H9 (cell line): ENCODE results near the gene SAT2. TPM values are rescaled to one million over a fixed set of nuclear protein-coding genes. Genes with fewer than 3 reads are reported as not detected.

Experiments
- DNase-seq: peaks from one replicate; pipeline ENCODE4 v3.0.0-alpha.2; 2017
- H2AFZ ChIP-seq: one replicate; pipeline ENCODE4 v1.6.1; 2013; ENCODE audit warnings: mild to moderate bottlenecking, low read length, control low read depth, moderate library complexity
- H2AK5ac ChIP-seq: 2 replicates; pipeline ENCODE4 v1.6.1; 2013; ENCODE audit warnings: low read length, control low read depth, mixed read lengths; ENCODE audit not compliant: insufficient read length
- H2BK120ac ChIP-seq: one replicate; pipeline ENCODE4 v1.6.1; 2013; ENCODE audit warnings: low read depth, mild to moderate bottlenecking, low read length, control low read depth, inconsistent platforms; ENCODE audit not compliant: poor library complexity, severe bottlenecking
- H2BK12ac ChIP-seq: 2 replicates; pipeline ENCODE4 v1.6.1; 2013; ENCODE audit warnings: low read length, control low read depth, mixed read lengths, low read depth; ENCODE audit not compliant: insufficient read length
- H2BK15ac ChIP-seq: 2 replicates; pipeline ENCODE4 v1.6.1; 2013; ENCODE audit warnings: low read depth, low read length, control low read depth
- H2BK20ac ChIP-seq: one replicate; pipeline ENCODE4 v1.6.1; 2013; ENCODE audit warnings: low read depth, mild to moderate bottlenecking, low read length, control low read depth, inconsistent platforms; ENCODE audit not compliant: poor library complexity, severe bottlenecking
- H2BK5ac ChIP-seq: 2 replicates; pipeline ENCODE4 v1.6.1; 2013; ENCODE audit warnings: low read length, control low read depth, mixed read lengths; ENCODE audit not compliant: insufficient read length
- H3K14ac ChIP-seq: 2 replicates; pipeline ENCODE4 v1.6.1; 2013; ENCODE audit warnings: low read length, control low read depth; ENCODE audit not compliant: insufficient read depth
- H3K18ac ChIP-seq: 2 replicates; pipeline ENCODE4 v1.6.1; 2013; ENCODE audit warnings: low read depth, mild to moderate bottlenecking, mixed read lengths, low read length, control low read depth; ENCODE audit not compliant: insufficient read length
- H3K23ac ChIP-seq: 2 replicates; pipeline ENCODE4 v1.6.1; 2013; ENCODE audit warnings: low read length, control low read depth, mixed read lengths, low read depth; ENCODE audit not compliant: insufficient read length
- H3K23me2 ChIP-seq: 2 replicates; pipeline ENCODE4 v1.6.1; 2013; ENCODE audit warnings: low read depth, mild to moderate bottlenecking, mixed read lengths, low read length, control low read depth; ENCODE audit not compliant: insufficient read length, poor library complexity, severe bottlenecking
- H3K27ac ChIP-seq: 2 replicates; pipeline ENCODE4 v1.5.1; 2013; ENCODE audit warnings: low read length, control low read depth, mixed read lengths, low read depth; ENCODE audit not compliant: insufficient read length
- H3K27me3 ChIP-seq: 2 replicates; pipeline ENCODE4 v1.6.1; 2013; ENCODE audit warnings: low read length, control low read depth, inconsistent platforms; ENCODE audit not compliant: insufficient read depth
- H3K4ac ChIP-seq: 2 replicates; pipeline ENCODE4 v1.6.1; 2013; ENCODE audit warnings: low read depth, mild to moderate bottlenecking, control low read depth, inconsistent platforms, low read length, moderate library complexity
- H3K4me1 ChIP-seq: 2 replicates; pipeline ENCODE4 v1.6.1; 2013; ENCODE audit warnings: low read length, control low read depth, inconsistent platforms; ENCODE audit not compliant: insufficient read depth
- H3K4me2 ChIP-seq: 2 replicates; pipeline ENCODE4 v1.6.1; 2013; ENCODE audit warnings: low read length, control low read depth, mixed read lengths; ENCODE audit not compliant: insufficient read length, insufficient read depth
- H3K56ac ChIP-seq: 2 replicates; pipeline ENCODE4 v1.6.1; 2013; ENCODE audit warnings: low read depth, mild to moderate bottlenecking, mixed read lengths, low read length, control low read depth; ENCODE audit not compliant: insufficient read length
- H3K79me1 ChIP-seq: 2 replicates; pipeline ENCODE4 v1.6.1; 2013; ENCODE audit warnings: low read depth, mild to moderate bottlenecking, moderate library complexity, low read length, control low read depth, inconsistent platforms; ENCODE audit not compliant: insufficient read depth, poor library complexity, severe bottlenecking
- H3K79me2 ChIP-seq: 2 replicates; pipeline ENCODE4 v1.6.1; 2013; ENCODE audit warnings: low read length, control low read depth, inconsistent platforms; ENCODE audit not compliant: insufficient read depth
- H3K9ac ChIP-seq: 2 replicates; pipeline ENCODE4 v1.6.1; 2013; ENCODE audit warnings: low read length, control low read depth, mixed read lengths; ENCODE audit not compliant: insufficient read length; ENCODE audit errors: extremely low read depth
- H3K9me3 ChIP-seq: one replicate; pipeline ENCODE4 v1.6.1; 2013; ENCODE audit warnings: low read depth, low read length, inconsistent platforms; ENCODE audit not compliant: control insufficient read depth
- H3T11ph ChIP-seq: one replicate; pipeline ENCODE4 v1.6.1; 2013; ENCODE audit warnings: mild to moderate bottlenecking, low read length, control low read depth, inconsistent platforms
- H4K20me1 ChIP-seq: one replicate; pipeline ENCODE4 v1.6.1; 2013; ENCODE audit not compliant: control insufficient read depth, insufficient read length, insufficient read depth
- H4K5ac ChIP-seq: 2 replicates; pipeline ENCODE4 v1.6.1; 2013; ENCODE audit warnings: low read depth, mild to moderate bottlenecking, mixed read lengths, low read length, control low read depth; ENCODE audit not compliant: insufficient read length
- H4K8ac ChIP-seq: replicated peaks from 2 replicates; pipeline ENCODE4 v1.6.1; 2013; ENCODE audit warnings: low read length, control low read depth, mixed read lengths, low read depth; ENCODE audit not compliant: insufficient read length
- H4K91ac ChIP-seq: 2 replicates; pipeline ENCODE4 v1.6.1; 2013; ENCODE audit warnings: low read depth, mild to moderate bottlenecking, moderate library complexity, mixed read lengths, low read length, control low read depth; ENCODE audit not compliant: insufficient read length
- H3K27ac Mint-ChIP-seq, 3 experiments: 2 replicates in 2 of 3; 3 replicates in 1 of 3; pipeline ENCODE4 v1.8.0; 2020 to 2021; ENCODE audit warnings: mixed read lengths in 3 of 3, mild to moderate bottlenecking in 1 of 3, moderate library complexity in 1 of 3
- H3K27me3 Mint-ChIP-seq: 2 replicates; pipeline ENCODE4 v1.8.0; 2021; ENCODE audit warnings: low read depth, mild to moderate bottlenecking, moderate library complexity, mixed read lengths
- H3K36me3 Mint-ChIP-seq, 3 experiments: 2 replicates in 2 of 3; 3 replicates in 1 of 3; pipeline ENCODE4 v1.8.0; 2020 to 2021; ENCODE audit warnings: low read depth in 3 of 3, mixed read lengths in 3 of 3; ENCODE audit not compliant: insufficient read depth in 1 of 3
- H3K4me1 Mint-ChIP-seq, 2 experiments: 2 replicates each; pipeline ENCODE4 v1.8.0; 2020; ENCODE audit warnings: mixed read lengths in 2 of 2
- H3K4me3 Mint-ChIP-seq, 2 experiments: 2 replicates in 1 of 2; 3 replicates in 1 of 2; pipeline ENCODE4 v1.8.0; 2020 to 2021; ENCODE audit warnings: mild to moderate bottlenecking in 2 of 2, mixed read lengths in 2 of 2, moderate library complexity in 1 of 2
- H3K9me3 Mint-ChIP-seq, 2 experiments: 2 replicates in 1 of 2; 3 replicates in 1 of 2; pipeline ENCODE4 v1.8.0; 2020; ENCODE audit warnings: mild to moderate bottlenecking in 2 of 2, mixed read lengths in 2 of 2, moderate library complexity in 1 of 2
- CTCF ChIP-seq: fragments of 200-600 bp; sonication (generic); conservative IDR thresholded peaks from 3 replicates; pipeline ENCODE4 v1.8.0; 2021; ENCODE audit warnings: antibody characterized with exemption, mild to moderate bottlenecking
- WGBS: extraction: QIAGEN DNeasy Blood & Tissue Kit; methylation state at CpG from one replicate; pipeline ENCODE4 v1.1.7; 2013; ENCODE audit warnings: missing lambda C conversion rate, low lambda C conversion rate, mixed read lengths; ENCODE audit not compliant: insufficient read length; ENCODE audit errors: extremely low coverage; 5-methylcytosine and 5-hydroxymethylcytosine counted together
- total RNA-seq: library from RNA; stranded (reverse); gene quantifications from 2 replicates; pipeline ENCODE4 v1.2.1, GENCODE V29; 2021

SAT2 gene
- total RNA-seq, 1 experiment from 2014 or later, result 72.1 TPM

GRCh38 chr17:7651097-7651664 lies 23.6 kb upstream of the SAT2 start:
- H3K9ac ChIP-seq, result no peak overlapping the region
- WGBS, result no CpG with 5 or more reads among the region's 45 CpGs
- TF ChIP-seq CTCF, result no peak

More at GRCh38 chr17:7651097-7651664, 23.6 kb upstream of the SAT2 start:
- peaks cover 4 to 25% (median 10%) of the 10 kb centered on the region in 3 experiments; a peak in 6 of 7 replicates for H3K36me3 Mint-ChIP-seq
- peaks cover 69% of the 10 kb centered on the region for H3K27me3 Mint-ChIP-seq
- H3K27ac Mint-ChIP-seq, result peak overlapping the region in 1 of 3 experiments; percentile 89; a peak in 1 of 7 replicates
- Histone ChIP-seq H3K9me3 (no peaks in the 10 kb centered on the region), H2BK12ac (no peak overlapping the region), H3K4me2 (peak overlapping the region; percentile 82), H3K18ac (no peak overlapping the region), H3K23ac (no peak overlapping the region), H3K4me1 (no peaks in the 10 kb centered on the region; the same call in 1 of the 2 replicates), H3K27me3 (peaks cover 5% of the 10 kb centered on the region), H3T11ph (no peak overlapping the region), H4K91ac (no peak overlapping the region), H3K79me2 (no peaks in the 10 kb centered on the region), H3K56ac (no peak overlapping the region), H3K4ac (no peak overlapping the region), H2BK5ac (no peak overlapping the region), H3K27ac (no peak overlapping the region), H3K79me1 (no peaks in the 10 kb centered on the region), H3K23me2 (peaks cover 14% of the 10 kb centered on the region), H2AK5ac (no peak overlapping the region), H2BK120ac (no peak overlapping the region), H4K20me1 (no peaks in the 10 kb centered on the region), H2BK15ac (no peak overlapping the region), H2AFZ (no peak overlapping the region), H4K5ac (no peak overlapping the region), H4K8ac (no peak overlapping the region), H3K14ac (no peak overlapping the region), H2BK20ac (no peak overlapping the region)
- peak; percentile 38 for DNase-seq
- H3K4me3 Mint-ChIP-seq, result peak overlapping the region; percentile 69 to 91
- H3K4me1 Mint-ChIP-seq, result peaks cover 26 to 43% of the 10 kb centered on the region in 2 experiments
- H3K9me3 Mint-ChIP-seq, result peaks cover 0 to 3% of the 10 kb centered on the region in 2 experiments; a peak in 2 of 5 replicates
